ENCODE measurements around the gene BGLAP. TPM values are rescaled to one million over a fixed set of nuclear protein-coding genes. Genes with fewer than 3 reads are reported as not detected.

The BGLAP gene
- total RNA-seq, 1 experiment from 2014 or later = 0.67 TPM

- ChIA-PET POLR2A (no interaction called here), CTCF (interaction anchor here (1.3 kb wide), 1 partner anchor 13 kb away, joined by 5 read pairs; no protein-coding TSS in a partner anchor)
- in situ Hi-C loops (cut with HindIII; ENCODE audit: low pct_unique_long_range_greater_than_20kb, low sequenced_read_pairs) = no loop called here
- peaks cover 3% of the 10 kb centered on the region; the same call in 1 of the 2 replicates for H3K36me3 ChIP-seq (ENCODE audit: control insufficient read depth, insufficient read depth, low read length)
- no peaks in the 10 kb centered on the region for H3K27me3 ChIP-seq (ENCODE audit: control insufficient read depth, insufficient read depth, low read length)
- peak overlapping the region; percentile 76 to 94 for H3K4me3 ChIP-seq (ENCODE audit: low read depth in 2 of 2, low read length in 2 of 2)
- H3K9me3 ChIP-seq (ENCODE audit: control insufficient read depth, insufficient read depth, low read depth, low read length) = no peaks in the 10 kb centered on the region
- ATAC-seq (no peak), DNase-seq (ENCODE audit: low read depth, low spot score) (no peak)
- peak overlapping the region; percentile 97 for H3K27ac ChIP-seq (ENCODE audit: low read length)
- peaks cover 7% of the 10 kb centered on the region; the same call in 1 of the 2 replicates for H3K4me1 ChIP-seq (ENCODE audit: control insufficient read depth, insufficient read depth, low read length)
- no peak for TF ChIP-seq POLR2AphosphoS5 (IDR thresholded peaks at IDR 0.05; ENCODE audit: low read depth, low read length)
- TF ChIP-seq TCF7L2 (IDR thresholded peaks at IDR 0.05; ENCODE audit: low read depth, low read length) = no peak
- no peak for TF ChIP-seq CTCF (IDR thresholded peaks at IDR 0.05)
- TF ChIP-seq REST (IDR thresholded peaks at IDR 0.05; ENCODE audit: insufficient read depth in 1 of 2, low read depth in 2 of 2, low read length in 1 of 2) = no peak
- TF ChIP-seq SIN3A (IDR thresholded peaks at IDR 0.05; ENCODE audit: borderline replicate concordance, insufficient read depth, low read depth, low read length) = no peak
- BruUV-seq (replicated peaks) = no TSS peak
- intact Hi-C loops (cut with micrococcal nuclease; ENCODE audit: unreplicated experiment) = loop anchor here (5.0 kb wide), 1 partner anchor 115 kb away; no protein-coding TSS in a partner anchor
Observed at GRCh38 chr1:156212130-156212529, 29.9 kb upstream of the BGLAP start.

GRCh38 chr1:156212833-156213643 is 28.9 kb upstream of the BGLAP start, which contains the start of gene PMF1:
PMF1 (plus strand) TSS chr1:156213007; CDS start chr1:156213016, 9 bp downstream.
- BruUV-seq (replicated peaks) = TSS peak; percentile 87
- ChIA-PET POLR2A (interaction anchor here (0.6 to 1.2 kb wide), 6 partner anchors 12 to 249 kb away, joined by 3 to 9 read pairs (median 7); partner anchors contain the start of gene SLC25A44), CTCF (interaction anchor here (0.6 to 1.3 kb wide), 5 partner anchors 11 to 109 kb away, joined by 3 to 11 read pairs (median 5); no protein-coding TSS in a partner anchor)
- Histone ChIP-seq H3K27me3 (ENCODE audit: control insufficient read depth, insufficient read depth, low read length) (no peaks in the 10 kb centered on the region), H3K4me1 (ENCODE audit: control insufficient read depth, insufficient read depth, low read length) (peaks cover 7% of the 10 kb centered on the region; the same call in 1 of the 2 replicates), H3K27ac (ENCODE audit: low read length) (peak within 1 kb of the TSS; percentile 97), H3K4me3 (ENCODE audit: low read depth in 2 of 2, low read length in 2 of 2) (peak within 1 kb of the TSS; percentile 76 to 94), H3K9me3 (ENCODE audit: control insufficient read depth, insufficient read depth, low read depth, low read length) (no peaks in the 10 kb centered on the region), H3K36me3 (ENCODE audit: control insufficient read depth, insufficient read depth, low read length) (peaks cover 3% of the 10 kb centered on the region; the same call in 1 of the 2 replicates)
- intact Hi-C loops (cut with micrococcal nuclease; ENCODE audit: unreplicated experiment) = loop anchor here (5.0 kb wide), 1 partner anchor 116 kb away; no protein-coding TSS in a partner anchor
- in situ Hi-C loops (cut with HindIII; ENCODE audit: low pct_unique_long_range_greater_than_20kb, low sequenced_read_pairs) = no loop called here
- DNase-seq (ENCODE audit: low read depth, low spot score) (peak; percentile 90), ATAC-seq (peak; percentile 97)
- 0 out of 2 replicates have a peak, but pooled peaks have one; percentile 49 for TF ChIP-seq TCF7L2 (IDR thresholded peaks at IDR 0.05; ENCODE audit: low read depth, low read length)
- TF ChIP-seq CTCF (IDR thresholded peaks at IDR 0.05) = no peak
- TF ChIP-seq SIN3A (IDR thresholded peaks at IDR 0.05; ENCODE audit: borderline replicate concordance, insufficient read depth, low read depth, low read length) = no peak
- TF ChIP-seq REST (IDR thresholded peaks at IDR 0.05; ENCODE audit: insufficient read depth in 1 of 2, low read depth in 2 of 2, low read length in 1 of 2) = no peak
- peak; percentile 95 for TF ChIP-seq POLR2AphosphoS5 (IDR thresholded peaks at IDR 0.05; ENCODE audit: low read depth, low read length)

All from Panc1 (cell line).